H9 (cell line): ENCODE results near the gene NDUFV3. TPM values are rescaled to one million over a fixed set of nuclear protein-coding genes. Genes with fewer than 3 reads are reported as not detected.

Experiments
- DNase-seq: peaks from one replicate; pipeline ENCODE4 v3.0.0-alpha.2; 2017
- H2AFZ ChIP-seq: one replicate; pipeline ENCODE4 v1.6.1; 2013; ENCODE audit warnings: mild to moderate bottlenecking, low read length, control low read depth, moderate library complexity
- H2AK5ac ChIP-seq: 2 replicates; pipeline ENCODE4 v1.6.1; 2013; ENCODE audit warnings: low read length, control low read depth, mixed read lengths; ENCODE audit not compliant: insufficient read length
- H2BK120ac ChIP-seq: one replicate; pipeline ENCODE4 v1.6.1; 2013; ENCODE audit warnings: low read depth, mild to moderate bottlenecking, low read length, control low read depth, inconsistent platforms; ENCODE audit not compliant: poor library complexity, severe bottlenecking
- H2BK12ac ChIP-seq: 2 replicates; pipeline ENCODE4 v1.6.1; 2013; ENCODE audit warnings: low read length, control low read depth, mixed read lengths, low read depth; ENCODE audit not compliant: insufficient read length
- H2BK15ac ChIP-seq: 2 replicates; pipeline ENCODE4 v1.6.1; 2013; ENCODE audit warnings: low read depth, low read length, control low read depth
- H2BK20ac ChIP-seq: one replicate; pipeline ENCODE4 v1.6.1; 2013; ENCODE audit warnings: low read depth, mild to moderate bottlenecking, low read length, control low read depth, inconsistent platforms; ENCODE audit not compliant: poor library complexity, severe bottlenecking
- H2BK5ac ChIP-seq: 2 replicates; pipeline ENCODE4 v1.6.1; 2013; ENCODE audit warnings: low read length, control low read depth, mixed read lengths; ENCODE audit not compliant: insufficient read length
- H3K14ac ChIP-seq: 2 replicates; pipeline ENCODE4 v1.6.1; 2013; ENCODE audit warnings: low read length, control low read depth; ENCODE audit not compliant: insufficient read depth
- H3K18ac ChIP-seq: 2 replicates; pipeline ENCODE4 v1.6.1; 2013; ENCODE audit warnings: low read depth, mild to moderate bottlenecking, mixed read lengths, low read length, control low read depth; ENCODE audit not compliant: insufficient read length
- H3K23ac ChIP-seq: 2 replicates; pipeline ENCODE4 v1.6.1; 2013; ENCODE audit warnings: low read length, control low read depth, mixed read lengths, low read depth; ENCODE audit not compliant: insufficient read length
- H3K23me2 ChIP-seq: 2 replicates; pipeline ENCODE4 v1.6.1; 2013; ENCODE audit warnings: low read depth, mild to moderate bottlenecking, mixed read lengths, low read length, control low read depth; ENCODE audit not compliant: insufficient read length, poor library complexity, severe bottlenecking
- H3K27ac ChIP-seq: 2 replicates; pipeline ENCODE4 v1.5.1; 2013; ENCODE audit warnings: low read length, control low read depth, mixed read lengths, low read depth; ENCODE audit not compliant: insufficient read length
- H3K27me3 ChIP-seq: 2 replicates; pipeline ENCODE4 v1.6.1; 2013; ENCODE audit warnings: low read length, control low read depth, inconsistent platforms; ENCODE audit not compliant: insufficient read depth
- H3K4ac ChIP-seq: 2 replicates; pipeline ENCODE4 v1.6.1; 2013; ENCODE audit warnings: low read depth, mild to moderate bottlenecking, control low read depth, inconsistent platforms, low read length, moderate library complexity
- H3K4me1 ChIP-seq: 2 replicates; pipeline ENCODE4 v1.6.1; 2013; ENCODE audit warnings: low read length, control low read depth, inconsistent platforms; ENCODE audit not compliant: insufficient read depth
- H3K4me2 ChIP-seq: 2 replicates; pipeline ENCODE4 v1.6.1; 2013; ENCODE audit warnings: low read length, control low read depth, mixed read lengths; ENCODE audit not compliant: insufficient read length, insufficient read depth
- H3K56ac ChIP-seq: 2 replicates; pipeline ENCODE4 v1.6.1; 2013; ENCODE audit warnings: low read depth, mild to moderate bottlenecking, mixed read lengths, low read length, control low read depth; ENCODE audit not compliant: insufficient read length
- H3K79me1 ChIP-seq: 2 replicates; pipeline ENCODE4 v1.6.1; 2013; ENCODE audit warnings: low read depth, mild to moderate bottlenecking, moderate library complexity, low read length, control low read depth, inconsistent platforms; ENCODE audit not compliant: insufficient read depth, poor library complexity, severe bottlenecking
- H3K79me2 ChIP-seq: 2 replicates; pipeline ENCODE4 v1.6.1; 2013; ENCODE audit warnings: low read length, control low read depth, inconsistent platforms; ENCODE audit not compliant: insufficient read depth
- H3K9ac ChIP-seq: 2 replicates; pipeline ENCODE4 v1.6.1; 2013; ENCODE audit warnings: low read length, control low read depth, mixed read lengths; ENCODE audit not compliant: insufficient read length; ENCODE audit errors: extremely low read depth
- H3K9me3 ChIP-seq: one replicate; pipeline ENCODE4 v1.6.1; 2013; ENCODE audit warnings: low read depth, low read length, inconsistent platforms; ENCODE audit not compliant: control insufficient read depth
- H3T11ph ChIP-seq: one replicate; pipeline ENCODE4 v1.6.1; 2013; ENCODE audit warnings: mild to moderate bottlenecking, low read length, control low read depth, inconsistent platforms
- H4K20me1 ChIP-seq: one replicate; pipeline ENCODE4 v1.6.1; 2013; ENCODE audit not compliant: control insufficient read depth, insufficient read length, insufficient read depth
- H4K5ac ChIP-seq: 2 replicates; pipeline ENCODE4 v1.6.1; 2013; ENCODE audit warnings: low read depth, mild to moderate bottlenecking, mixed read lengths, low read length, control low read depth; ENCODE audit not compliant: insufficient read length
- H4K8ac ChIP-seq: replicated peaks from 2 replicates; pipeline ENCODE4 v1.6.1; 2013; ENCODE audit warnings: low read length, control low read depth, mixed read lengths, low read depth; ENCODE audit not compliant: insufficient read length
- H4K91ac ChIP-seq: 2 replicates; pipeline ENCODE4 v1.6.1; 2013; ENCODE audit warnings: low read depth, mild to moderate bottlenecking, moderate library complexity, mixed read lengths, low read length, control low read depth; ENCODE audit not compliant: insufficient read length
- H3K27ac Mint-ChIP-seq, 3 experiments: 2 replicates in 2 of 3; 3 replicates in 1 of 3; pipeline ENCODE4 v1.8.0; 2020 to 2021; ENCODE audit warnings: mixed read lengths in 3 of 3, mild to moderate bottlenecking in 1 of 3, moderate library complexity in 1 of 3
- H3K27me3 Mint-ChIP-seq: 2 replicates; pipeline ENCODE4 v1.8.0; 2021; ENCODE audit warnings: low read depth, mild to moderate bottlenecking, moderate library complexity, mixed read lengths
- H3K36me3 Mint-ChIP-seq, 3 experiments: 2 replicates in 2 of 3; 3 replicates in 1 of 3; pipeline ENCODE4 v1.8.0; 2020 to 2021; ENCODE audit warnings: low read depth in 3 of 3, mixed read lengths in 3 of 3; ENCODE audit not compliant: insufficient read depth in 1 of 3
- H3K4me1 Mint-ChIP-seq, 2 experiments: 2 replicates each; pipeline ENCODE4 v1.8.0; 2020; ENCODE audit warnings: mixed read lengths in 2 of 2
- H3K4me3 Mint-ChIP-seq, 2 experiments: 2 replicates in 1 of 2; 3 replicates in 1 of 2; pipeline ENCODE4 v1.8.0; 2020 to 2021; ENCODE audit warnings: mild to moderate bottlenecking in 2 of 2, mixed read lengths in 2 of 2, moderate library complexity in 1 of 2
- H3K9me3 Mint-ChIP-seq, 2 experiments: 2 replicates in 1 of 2; 3 replicates in 1 of 2; pipeline ENCODE4 v1.8.0; 2020; ENCODE audit warnings: mild to moderate bottlenecking in 2 of 2, mixed read lengths in 2 of 2, moderate library complexity in 1 of 2
- CTCF ChIP-seq: fragments of 200-600 bp; sonication (generic); conservative IDR thresholded peaks from 3 replicates; pipeline ENCODE4 v1.8.0; 2021; ENCODE audit warnings: antibody characterized with exemption, mild to moderate bottlenecking
- WGBS: extraction: QIAGEN DNeasy Blood & Tissue Kit; methylation state at CpG from one replicate; pipeline ENCODE4 v1.1.7; 2013; ENCODE audit warnings: missing lambda C conversion rate, low lambda C conversion rate, mixed read lengths; ENCODE audit not compliant: insufficient read length; ENCODE audit errors: extremely low coverage; 5-methylcytosine and 5-hydroxymethylcytosine counted together
- total RNA-seq: library from RNA; stranded (reverse); gene quantifications from 2 replicates; pipeline ENCODE4 v1.2.1, GENCODE V29; 2021

Gene NDUFV3
- total RNA-seq, 1 experiment from 2014 or later, result 35.6 TPM

- H3K4me1 Mint-ChIP-seq, result peaks cover 2 to 10% of the 10 kb centered on the region in 2 experiments; a peak in 2 of 4 replicates
- no peak overlapping the region for H4K5ac ChIP-seq
- H3K4me2 ChIP-seq, result no peak overlapping the region
- no peak overlapping the region for H3K9ac ChIP-seq
- no peak overlapping the region for H3K27ac ChIP-seq
- H2BK5ac ChIP-seq, result no peak overlapping the region
- no peak overlapping the region for H2BK120ac ChIP-seq
- H3K4ac ChIP-seq, result no peak overlapping the region
- no peaks in the 10 kb centered on the region; the same call in 1 of the 2 replicates for H3K27me3 Mint-ChIP-seq
- no peak overlapping the region for H3K27ac Mint-ChIP-seq
- H4K8ac ChIP-seq, result no peak overlapping the region
- H3K36me3 Mint-ChIP-seq, result peaks cover 42 to 86% (median 85%) of the 10 kb centered on the region in 3 experiments; a peak in 6 of 7 replicates
- no peaks in the 10 kb centered on the region for H3K23me2 ChIP-seq
- no CpG with 5 or more reads among the region's 6 CpGs for WGBS
- no peak overlapping the region for H3K23ac ChIP-seq
- H3K18ac ChIP-seq, result no peak overlapping the region
- no peak overlapping the region for H3K4me3 Mint-ChIP-seq
- peaks cover 3% of the 10 kb centered on the region for H4K20me1 ChIP-seq
- H2BK15ac ChIP-seq, result no peak overlapping the region
- H2BK20ac ChIP-seq, result no peak overlapping the region
- H2AK5ac ChIP-seq, result no peak overlapping the region
- no peak overlapping the region for H3T11ph ChIP-seq
- no peak overlapping the region for H2BK12ac ChIP-seq
- no peaks in the 10 kb centered on the region for H3K4me1 ChIP-seq
- H3K27me3 ChIP-seq, result no peaks in the 10 kb centered on the region
- H3K56ac ChIP-seq, result no peak overlapping the region
- no peak for TF ChIP-seq CTCF
- H3K79me2 ChIP-seq, result peaks cover 19% of the 10 kb centered on the region; the same call in 1 of the 2 replicates
- no peak for DNase-seq
- H3K14ac ChIP-seq, result no peak overlapping the region
- H3K9me3 ChIP-seq, result no peaks in the 10 kb centered on the region
- peaks cover 3% of the 10 kb centered on the region for H3K79me1 ChIP-seq
- H2AFZ ChIP-seq, result no peak overlapping the region
- no peaks in the 10 kb centered on the region for H3K9me3 Mint-ChIP-seq
- H4K91ac ChIP-seq, result no peak overlapping the region
Measured at GRCh38 chr21:42859891-42860230, 33.2 kb upstream of the NDUFV3 start.
